Lower lobe of right lung (tissue), 2 donors: ENCODE measurements around the gene DSC2. TPM values are rescaled to one million over a fixed set of nuclear protein-coding genes. Genes with fewer than 3 reads are reported as not detected.
"Not testable (repeated sequence)": the region's sequence is repeated elsewhere in the genome, so short reads cannot be mapped to it uniquely, and the experiment has no call there.

Experiments
- ATAC-seq, 2 donors: fragments of 200-7000 bp; cut with Tn5 transposase; one replicate each; pipeline ENCODE4 v1.9.1; 2020 to 2022; ENCODE audit warnings: mild to moderate bottlenecking in 2 of 2, moderate library complexity in 2 of 2
- DNase-seq: peaks from one replicate; pipeline ENCODE4 v3.0.0-alpha.2; 2020
- H3K27ac ChIP-seq: fragments of 200-600 bp; one replicate; pipeline ENCODE4 v1.8.0; 2022
- H3K27me3 ChIP-seq: fragments of 200-600 bp; one replicate; pipeline ENCODE4 v1.8.0; 2022; ENCODE audit warnings: low read depth
- H3K36me3 ChIP-seq: fragments of 200-600 bp; one replicate; pipeline ENCODE4 v1.8.0; 2022; ENCODE audit warnings: mild to moderate bottlenecking
- H3K4me1 ChIP-seq: fragments of 200-600 bp; one replicate; pipeline ENCODE4 v1.8.0; 2022
- H3K4me3 ChIP-seq: fragments of 200-600 bp; one replicate; pipeline ENCODE4 v1.8.0; 2022; ENCODE audit warnings: mild to moderate bottlenecking
- H3K9me3 ChIP-seq: fragments of 200-600 bp; one replicate; pipeline ENCODE4 v1.8.0; 2022
- intact Hi-C: fragments of 100-400 bp; cut with DNase I; formaldehyde crosslinking; loops from one replicate; pipeline ENCODE4 v1.11.0; 2022
- total RNA-seq: library from RNA; stranded (reverse); fragmentation: NEBNext Ultra II Directional; extraction: Animal tissue kit (Norgen Biotek cat#: 25700); gene quantifications from one replicate; pipeline ENCODE4 v1.2.1, GENCODE V29; 2021
- TF ChIP-seq, protein P1 (sequence below): fragments of 200-600 bp; IDR thresholded peaks from one replicate; pipeline ENCODE4 v1.8.0; 2022; ENCODE audit warnings: antibody characterized with exemption, mild to moderate bottlenecking
- donor health status: DM: no; HTN: yes; CAD: no; lungs with severe emphysema.

Gene DSC2
- total RNA-seq, 1 donor from 2014 or later: 17.6 TPM

GRCh38 chr18:31138709-31139108 is 36.5 kb upstream of the DSC2 start:
- TF ChIP-seq, protein P1, sequence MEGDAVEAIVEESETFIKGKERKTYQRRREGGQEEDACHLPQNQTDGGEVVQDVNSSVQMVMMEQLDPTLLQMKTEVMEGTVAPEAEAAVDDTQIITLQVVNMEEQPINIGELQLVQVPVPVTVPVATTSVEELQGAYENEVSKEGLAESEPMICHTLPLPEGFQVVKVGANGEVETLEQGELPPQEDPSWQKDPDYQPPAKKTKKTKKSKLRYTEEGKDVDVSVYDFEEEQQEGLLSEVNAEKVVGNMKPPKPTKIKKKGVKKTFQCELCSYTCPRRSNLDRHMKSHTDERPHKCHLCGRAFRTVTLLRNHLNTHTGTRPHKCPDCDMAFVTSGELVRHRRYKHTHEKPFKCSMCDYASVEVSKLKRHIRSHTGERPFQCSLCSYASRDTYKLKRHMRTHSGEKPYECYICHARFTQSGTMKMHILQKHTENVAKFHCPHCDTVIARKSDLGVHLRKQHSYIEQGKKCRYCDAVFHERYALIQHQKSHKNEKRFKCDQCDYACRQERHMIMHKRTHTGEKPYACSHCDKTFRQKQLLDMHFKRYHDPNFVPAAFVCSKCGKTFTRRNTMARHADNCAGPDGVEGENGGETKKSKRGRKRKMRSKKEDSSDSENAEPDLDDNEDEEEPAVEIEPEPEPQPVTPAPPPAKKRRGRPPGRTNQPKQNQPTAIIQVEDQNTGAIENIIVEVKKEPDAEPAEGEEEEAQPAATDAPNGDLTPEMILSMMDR: no peak
- DNase-seq: no peak
- no peaks in the 10 kb centered on the region for H3K36me3 ChIP-seq
- no peak for ATAC-seq
- no peak overlapping the region for H3K27ac ChIP-seq
- no peaks in the 10 kb centered on the region for H3K4me1 ChIP-seq
- H3K27me3 ChIP-seq: no peaks in the 10 kb centered on the region
- no peak overlapping the region for H3K4me3 ChIP-seq
- intact Hi-C loops: no loop called here
- H3K9me3 ChIP-seq: no peaks in the 10 kb centered on the region

DNA sequence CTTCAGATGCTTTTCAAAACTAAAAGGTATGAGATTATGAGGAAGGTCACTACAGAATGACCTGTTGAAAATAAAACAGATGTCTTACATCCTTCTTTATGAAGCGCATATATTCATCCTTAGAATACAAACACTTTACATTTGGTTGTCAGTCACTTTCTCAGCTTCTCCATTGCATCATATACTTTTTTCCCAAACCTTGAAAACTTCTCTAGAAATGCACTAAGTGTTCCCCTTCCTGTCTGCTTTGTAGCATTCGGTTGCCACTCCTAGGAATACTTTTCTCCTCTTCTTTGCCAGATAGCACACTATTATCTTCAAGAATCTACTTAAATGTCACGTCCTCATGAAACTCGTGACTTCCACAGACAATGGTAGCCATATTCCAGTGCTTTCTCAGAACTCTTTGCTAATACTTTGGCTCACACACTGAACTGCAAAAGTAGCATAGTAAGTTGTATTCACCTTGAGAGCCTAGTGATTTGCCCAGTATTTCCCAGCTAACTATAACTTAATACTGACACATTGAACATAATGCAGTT is 32.8 kb upstream of the DSC2 start:
- Histone ChIP-seq H3K4me1 (no peaks in the 10 kb centered on the region), H3K36me3 (no peaks in the 10 kb centered on the region), H3K4me3 (no peak overlapping the region), H3K27me3 (no peaks in the 10 kb centered on the region), H3K27ac (no peak overlapping the region), H3K9me3 (no peaks in the 10 kb centered on the region)
- DNase-seq: no peak
- ATAC-seq: no peak
- intact Hi-C loops: no loop called here
- TF ChIP-seq, protein P1: no peak

DNA sequence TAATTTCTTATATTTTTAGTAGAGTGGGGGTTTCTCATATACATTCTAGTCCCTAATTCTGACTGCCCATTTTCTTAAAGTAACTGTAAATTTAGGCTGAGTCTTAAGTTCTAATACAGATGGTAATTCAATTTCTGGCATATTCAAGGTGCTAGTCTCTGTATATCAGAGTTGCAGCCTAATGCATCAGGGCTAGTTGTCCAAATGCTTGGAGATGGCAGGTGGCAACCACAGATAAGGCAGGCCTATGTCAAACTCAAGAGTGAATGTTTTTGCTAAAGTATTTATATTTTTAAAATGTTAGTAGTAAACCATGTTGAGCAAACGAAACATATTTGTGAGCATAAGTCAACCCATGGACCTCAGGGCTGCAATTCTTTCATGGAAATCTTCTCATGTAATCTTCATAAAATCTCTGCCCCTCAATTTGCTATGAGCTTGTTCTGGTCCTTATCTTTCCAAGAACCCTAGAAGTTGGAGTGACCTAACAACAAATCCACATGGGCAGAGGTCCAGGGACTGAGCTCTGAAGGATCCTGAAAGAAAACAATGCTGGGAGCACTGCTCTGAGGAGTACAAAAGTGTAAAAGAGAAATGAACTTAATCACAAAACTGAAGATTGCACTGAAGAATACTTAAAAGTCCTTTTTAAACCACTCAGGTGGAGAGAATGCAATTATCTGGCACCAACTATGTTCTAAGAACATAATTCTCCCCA is 27.3 kb upstream of the DSC2 start:
- TF ChIP-seq, protein P1: no peak
- no peaks in the 10 kb centered on the region for H3K9me3 ChIP-seq
- H3K27ac ChIP-seq: no peak overlapping the region
- no peaks in the 10 kb centered on the region for H3K36me3 ChIP-seq
- no peak overlapping the region for H3K4me3 ChIP-seq
- DNase-seq (no peak), ATAC-seq (peak in 1 of 2 donors; percentile 45)
- no peaks in the 10 kb centered on the region for H3K4me1 ChIP-seq
- intact Hi-C loops: no loop called here
- no peaks in the 10 kb centered on the region for H3K27me3 ChIP-seq

DNA sequence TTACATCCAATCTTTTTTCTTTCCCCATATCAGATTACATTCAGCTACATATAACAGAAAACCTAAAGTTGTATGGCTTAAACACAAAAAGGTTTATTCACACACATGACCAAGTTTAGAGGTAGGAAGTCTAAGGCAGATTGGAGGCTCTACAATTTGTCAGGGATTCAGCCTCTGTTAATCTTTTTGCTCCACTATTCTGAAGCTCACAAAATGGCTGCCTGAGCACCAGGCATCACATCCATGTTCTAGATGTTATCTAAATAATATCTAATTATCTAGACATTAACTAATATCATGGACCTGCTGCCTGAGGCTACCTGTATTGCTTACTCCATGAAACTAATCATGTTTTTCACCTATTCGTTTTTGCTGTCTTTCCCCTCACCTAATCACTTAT is 23.7 kb upstream of the DSC2 start:
- TF ChIP-seq, protein P1: no peak
- Histone ChIP-seq H3K9me3 (no peaks in the 10 kb centered on the region), H3K27ac (no peak overlapping the region), H3K36me3 (no peaks in the 10 kb centered on the region), H3K27me3 (no peaks in the 10 kb centered on the region), H3K4me1 (no peaks in the 10 kb centered on the region), H3K4me3 (no peak overlapping the region)
- intact Hi-C loops: no loop called here
- no peak for DNase-seq
- no peak for ATAC-seq

DNA sequence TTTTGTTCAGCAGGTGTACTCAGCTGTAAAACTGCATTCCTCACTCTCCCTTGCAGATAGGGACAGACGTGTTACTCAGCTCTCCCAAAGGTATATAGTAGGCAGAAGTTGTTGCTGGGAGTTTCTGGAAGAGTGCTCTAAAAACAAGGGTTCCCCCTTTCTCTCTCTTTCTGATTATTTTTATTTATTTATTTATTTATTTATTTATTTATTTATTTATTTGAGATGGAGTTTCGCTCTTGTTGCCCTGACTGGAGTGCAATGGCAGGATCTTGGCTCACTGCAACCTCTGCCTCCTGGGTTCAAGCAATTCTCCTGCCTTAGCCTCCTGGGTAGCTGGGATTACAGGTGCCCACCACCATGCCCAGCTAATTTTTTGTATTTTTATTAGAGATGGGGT is 20.9 kb upstream of the DSC2 start:
- H3K4me1 ChIP-seq, DNase-seq, H3K27ac ChIP-seq, H3K36me3 ChIP-seq, H3K4me3 ChIP-seq, H3K9me3 ChIP-seq, ATAC-seq, H3K27me3 ChIP-seq, intact Hi-C loops: not testable (repeated sequence)

GRCh38 chr18:31120594-31120993 is 18.4 kb upstream of the DSC2 start:
- H3K27ac ChIP-seq: no peak overlapping the region
- intact Hi-C loops: no loop called here
- no peak overlapping the region for H3K4me3 ChIP-seq
- no peaks in the 10 kb centered on the region for H3K4me1 ChIP-seq
- DNase-seq (no peak), ATAC-seq (no peak)
- H3K27me3 ChIP-seq: no peaks in the 10 kb centered on the region
- no peaks in the 10 kb centered on the region for H3K9me3 ChIP-seq
- TF ChIP-seq, protein P1: no peak
- H3K36me3 ChIP-seq: no peaks in the 10 kb centered on the region
